CD4-positive, alpha-beta T cell (primary cell): ENCODE measurements around the gene CMPK2. TPM values are rescaled to one million over a fixed set of nuclear protein-coding genes. Genes with fewer than 3 reads are reported as not detected.

Experiments
- ATAC-seq: fragments of 200-7000 bp; cut with Tn5 transposase; one replicate; pipeline ENCODE4 v1.10.0; 2022; ENCODE audit warnings: mild to moderate bottlenecking; ENCODE audit not compliant: poor library complexity
- CTCF ChIA-PET: fragments of 350-600 bp; sonication (Branson Sonifier 250); formaldehyde crosslinking; loops from one replicate; lab custom pipeline; 2021; ENCODE audit warnings: antibody characterized with exemption, inconsistent platforms; lab: Charles Lee
- POLR2A ChIA-PET: fragments of 350-600 bp; sonication (Branson Sonifier 250); formaldehyde crosslinking; loops from one replicate; lab custom pipeline; 2021; ENCODE audit warnings: antibody characterized with exemption, inconsistent platforms; lab: Charles Lee
- DNase-seq, 14 experiments: peaks; one replicate each; pipeline ENCODE4 v3.0.0-alpha.2; 2013 to 2020; ENCODE audit warnings: mixed read lengths in 2 of 14
- H3K27ac ChIP-seq, 2 donors: one replicate each; pipeline versions ENCODE4 v1.5.1 to v1.7.0; 2013; ENCODE audit warnings: low read length in 2 of 2, low read depth in 1 of 2, mild to moderate bottlenecking in 1 of 2
- H3K27me3 ChIP-seq, 2 experiments: 1 replicate in 1 of 2; 2 replicates in 1 of 2; pipeline versions ENCODE4 v1.6.1 to v1.7.0; 2013; ENCODE audit warnings: low read length in 2 of 2, control low read depth in 1 of 2, mild to moderate bottlenecking in 1 of 2, moderate library complexity in 1 of 2; ENCODE audit not compliant: insufficient read depth in 2 of 2, control insufficient read depth in 1 of 2
- H3K36me3 ChIP-seq: one replicate; pipeline ENCODE4 v1.6.1; 2013; ENCODE audit warnings: low read length, control low read depth; ENCODE audit not compliant: insufficient read depth
- H3K4me1 ChIP-seq: one replicate; pipeline ENCODE4 v1.6.1; 2013; ENCODE audit warnings: low read length, control low read depth; ENCODE audit not compliant: insufficient read depth
- H3K4me3 ChIP-seq: one replicate; pipeline ENCODE4 v1.5.1; 2013; ENCODE audit warnings: mild to moderate bottlenecking, low read length, moderate library complexity
- H3K9me3 ChIP-seq, 2 experiments: 1 replicate in 1 of 2; 2 replicates in 1 of 2; pipeline versions ENCODE4 v1.6.1 to v1.7.0; 2013; ENCODE audit warnings: low read length in 2 of 2, mild to moderate bottlenecking in 2 of 2, control low read depth in 1 of 2, moderate library complexity in 1 of 2; ENCODE audit not compliant: control insufficient read depth in 1 of 2, insufficient read depth in 1 of 2
- H3K27ac Mint-ChIP-seq: one replicate; pipeline ENCODE4 v1.8.0; 2020; ENCODE audit warnings: mixed read lengths
- H3K27me3 Mint-ChIP-seq: one replicate; pipeline ENCODE4 v1.8.0; 2021; ENCODE audit warnings: mixed read lengths
- H3K36me3 Mint-ChIP-seq: one replicate; pipeline ENCODE4 v1.8.0; 2021; ENCODE audit warnings: low read depth, mixed read lengths
- H3K4me1 Mint-ChIP-seq: one replicate; pipeline ENCODE4 v1.8.0; 2021; ENCODE audit warnings: low read depth, mixed read lengths
- H3K4me3 Mint-ChIP-seq: one replicate; pipeline ENCODE4 v1.8.0; 2020; ENCODE audit warnings: mild to moderate bottlenecking, mixed read lengths
- H3K9me3 Mint-ChIP-seq: one replicate; pipeline ENCODE4 v1.8.0; 2020; ENCODE audit warnings: mixed read lengths
- intact Hi-C, 2 experiments: fragments of 100-400 bp; cut with DNase I in 1 of 2; cut with micrococcal nuclease in 1 of 2; formaldehyde crosslinking; loops; one replicate each; pipeline versions ENCODE4 v1.15.1 to v1.9.0; 2023 to 2025; cut with DNase I, micrococcal nuclease
- total RNA-seq, 174 experiments: library from RNA in 2 of 174; stranded (reverse) in 2 of 174; gene quantifications; one replicate each; pipeline ENCODE4 v1.2.3 and lab custom pipeline; 2021 to 2026
- TF ChIP-seq, protein P1 (sequence below): fragments of 200-600 bp; IDR thresholded peaks from one replicate; pipeline ENCODE4 v1.8.0; 2022; ENCODE audit warnings: antibody characterized with exemption, mild to moderate bottlenecking

Gene CMPK2
- total RNA-seq, 2 experiments from 2014 or later, result 6.5 to 7.6 TPM

DNA sequence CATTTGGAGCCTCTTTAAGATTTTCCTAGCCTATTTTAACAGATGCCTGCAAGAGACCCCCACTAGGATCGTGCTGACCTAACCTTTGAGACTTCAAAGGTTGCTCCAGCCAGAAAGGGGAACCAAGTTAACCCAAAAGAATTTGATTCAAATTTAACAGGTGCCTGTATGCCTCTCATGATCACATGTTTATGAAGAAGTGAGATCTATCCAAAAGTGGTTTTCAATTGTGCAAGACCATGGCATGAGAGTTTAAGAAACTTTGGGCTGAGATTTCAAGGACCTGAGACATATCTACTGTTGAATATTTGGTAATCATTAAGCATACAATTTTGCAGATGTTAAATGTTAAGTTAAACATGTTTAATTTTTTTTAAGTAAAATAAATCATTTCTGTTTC lies 10.6 kb upstream of the CMPK2 start:
- Histone ChIP-seq H3K27me3 (no peaks in the 10 kb centered on the region), H3K4me1 (peaks cover 20% of the 10 kb centered on the region), H3K27ac (no peak overlapping the region), H3K36me3 (no peaks in the 10 kb centered on the region), H3K9me3 (no peaks in the 10 kb centered on the region), H3K4me3 (no peak overlapping the region)
- ChIA-PET CTCF (interaction anchor here (1.0 to 1.4 kb wide), 2 partner anchors 18 to 21 kb away, joined by 4 read pairs; no protein-coding TSS in a partner anchor), POLR2A (interaction anchor here (0.6 to 5.5 kb wide), 4 partner anchors 9 to 1806 kb away, joined by 3 to 132 read pairs (median 5); partner anchors contain the start of genes CMPK2 and ID2)
- Mint-ChIP-seq H3K36me3 (peaks cover 5% of the 10 kb centered on the region), H3K9me3 (peaks cover 4% of the 10 kb centered on the region), H3K27ac (peak overlapping the region; percentile 92), H3K4me1 (peaks cover 73% of the 10 kb centered on the region), H3K27me3 (no peaks in the 10 kb centered on the region), H3K4me3 (no peak overlapping the region)
- no peak for DNase-seq
- intact Hi-C loops, result loop anchor here in 1 of 2 experiments (5.0 kb wide), 1 partner anchor 36 kb away; no protein-coding TSS in a partner anchor
- ATAC-seq, result no peak
- TF ChIP-seq, protein P1, sequence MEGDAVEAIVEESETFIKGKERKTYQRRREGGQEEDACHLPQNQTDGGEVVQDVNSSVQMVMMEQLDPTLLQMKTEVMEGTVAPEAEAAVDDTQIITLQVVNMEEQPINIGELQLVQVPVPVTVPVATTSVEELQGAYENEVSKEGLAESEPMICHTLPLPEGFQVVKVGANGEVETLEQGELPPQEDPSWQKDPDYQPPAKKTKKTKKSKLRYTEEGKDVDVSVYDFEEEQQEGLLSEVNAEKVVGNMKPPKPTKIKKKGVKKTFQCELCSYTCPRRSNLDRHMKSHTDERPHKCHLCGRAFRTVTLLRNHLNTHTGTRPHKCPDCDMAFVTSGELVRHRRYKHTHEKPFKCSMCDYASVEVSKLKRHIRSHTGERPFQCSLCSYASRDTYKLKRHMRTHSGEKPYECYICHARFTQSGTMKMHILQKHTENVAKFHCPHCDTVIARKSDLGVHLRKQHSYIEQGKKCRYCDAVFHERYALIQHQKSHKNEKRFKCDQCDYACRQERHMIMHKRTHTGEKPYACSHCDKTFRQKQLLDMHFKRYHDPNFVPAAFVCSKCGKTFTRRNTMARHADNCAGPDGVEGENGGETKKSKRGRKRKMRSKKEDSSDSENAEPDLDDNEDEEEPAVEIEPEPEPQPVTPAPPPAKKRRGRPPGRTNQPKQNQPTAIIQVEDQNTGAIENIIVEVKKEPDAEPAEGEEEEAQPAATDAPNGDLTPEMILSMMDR, result no peak

DNA sequence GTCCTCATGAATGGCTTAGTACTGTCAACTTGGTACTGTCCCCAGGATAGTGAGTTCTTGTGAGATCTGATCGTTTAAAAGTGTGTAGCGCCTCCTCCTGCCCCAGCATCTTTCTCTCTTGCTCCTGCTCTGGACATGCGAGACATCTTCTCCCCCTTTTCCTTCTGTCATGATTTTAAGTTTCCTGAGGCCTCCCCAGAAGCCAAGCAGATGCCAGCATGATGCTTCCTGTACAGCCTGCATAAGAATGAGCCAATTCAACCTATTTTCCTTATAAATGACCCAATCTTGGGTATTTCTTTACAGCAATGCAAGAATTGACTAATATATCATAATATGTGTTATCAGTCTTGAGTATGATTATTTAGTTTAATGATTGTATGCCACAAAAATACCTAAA lies 8.3 kb upstream of the CMPK2 start:
- Mint-ChIP-seq H3K9me3 (peaks cover 4% of the 10 kb centered on the region), H3K4me3 (no peak overlapping the region), H3K27me3 (no peaks in the 10 kb centered on the region), H3K36me3 (peaks cover 5% of the 10 kb centered on the region), H3K27ac (no peak overlapping the region), H3K4me1 (peaks cover 56% of the 10 kb centered on the region)
- TF ChIP-seq, protein P1, result no peak
- DNase-seq (no peak), ATAC-seq (no peak)
- Histone ChIP-seq H3K4me3 (no peak overlapping the region), H3K9me3 (no peaks in the 10 kb centered on the region), H3K36me3 (no peaks in the 10 kb centered on the region), H3K27ac (no peak overlapping the region), H3K4me1 (peaks cover 14% of the 10 kb centered on the region), H3K27me3 (no peaks in the 10 kb centered on the region)
- POLR2A ChIA-PET, result no interaction called here
- intact Hi-C loops, result no loop called here
- CTCF ChIA-PET, result no interaction called here

DNA sequence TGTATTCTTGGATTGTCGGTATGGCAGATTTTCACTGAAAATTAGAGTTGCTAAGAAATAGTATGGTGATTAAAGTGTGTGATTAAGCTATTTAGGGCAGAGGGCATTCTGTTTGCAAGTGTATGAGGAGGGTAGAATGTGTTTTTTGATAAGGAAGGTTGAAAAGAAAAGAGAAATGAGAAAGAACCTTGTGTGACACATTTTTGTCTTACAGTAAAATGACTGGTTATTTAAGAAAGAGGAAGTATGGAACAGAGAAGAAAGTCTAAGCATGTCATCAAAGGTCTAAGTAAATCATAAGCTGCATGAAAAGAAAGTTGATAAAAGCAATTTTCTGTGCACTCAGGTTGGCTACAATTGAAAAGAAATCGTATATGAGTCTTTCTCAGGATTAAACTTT lies 6.7 kb upstream of the CMPK2 start:
- ATAC-seq (no peak), DNase-seq (peak in 1 of 14 experiments; percentile 11)
- TF ChIP-seq, protein P1, result no peak
- Histone ChIP-seq H3K36me3 (no peaks in the 10 kb centered on the region), H3K4me1 (no peaks in the 10 kb centered on the region), H3K27me3 (no peaks in the 10 kb centered on the region), H3K9me3 (no peaks in the 10 kb centered on the region), H3K4me3 (no peak overlapping the region), H3K27ac (no peak overlapping the region)
- peak overlapping the region; percentile 15 for H3K27ac Mint-ChIP-seq
- ChIA-PET POLR2A (interaction anchor here (0.6 to 0.9 kb wide), 2 partner anchors 186 to 1809 kb away, joined by 3 read pairs; no protein-coding TSS in a partner anchor), CTCF (interaction anchor here (1.2 to 1.5 kb wide), 2 partner anchors 25 to 44 kb away, joined by 3 read pairs; no protein-coding TSS in a partner anchor)
- peak overlapping the region; percentile 32 for H3K4me3 Mint-ChIP-seq
- H3K36me3 Mint-ChIP-seq, result peaks cover 5% of the 10 kb centered on the region
- H3K27me3 Mint-ChIP-seq, result no peaks in the 10 kb centered on the region
- peaks cover 4% of the 10 kb centered on the region for H3K9me3 Mint-ChIP-seq
- intact Hi-C loops, result no loop called here
- peaks cover 42% of the 10 kb centered on the region for H3K4me1 Mint-ChIP-seq
